Measurements from ENCODE around the gene WNT1. TPM values are rescaled to one million over a fixed set of nuclear protein-coding genes. Genes with fewer than 3 reads are reported as not detected.

The WNT1 gene
- total and polyA plus RNA-seq, 7 donors: not detected

- 15 to 23% (median 17%) methylated on average over 21 to 23 of the region's 23 CpGs for WGBS, 3 donors
- ATAC-seq (peak in 2 of 4 donors; percentile 13 to 21), DNase-seq (no peak)
- no peak overlapping the region for H3K27ac ChIP-seq
- no peaks in the 10 kb centered on the region for H3K9me3 ChIP-seq
- no peak for TF ChIP-seq CTCF (IDR thresholded peaks at IDR 0.05)
- no peaks in the 10 kb centered on the region for H3K36me3 ChIP-seq (ENCODE audit: insufficient read depth in 1 of 2, low read depth in 1 of 2)
- H3K27me3 ChIP-seq (ENCODE audit: insufficient read depth in 3 of 3, low read length in 2 of 3): peaks cover 0 to 85% (median 34%) of the 10 kb centered on the region in 3 donors
- no peaks in the 10 kb centered on the region for H3K4me1 ChIP-seq
- no peak overlapping the region for H3K4me3 ChIP-seq
- intact Hi-C loops (cut with DNase I): no loop called here
These were observed 5.7 kb upstream of the WNT1 start for GRCh38 chr12:48972213-48972951.

DNA sequence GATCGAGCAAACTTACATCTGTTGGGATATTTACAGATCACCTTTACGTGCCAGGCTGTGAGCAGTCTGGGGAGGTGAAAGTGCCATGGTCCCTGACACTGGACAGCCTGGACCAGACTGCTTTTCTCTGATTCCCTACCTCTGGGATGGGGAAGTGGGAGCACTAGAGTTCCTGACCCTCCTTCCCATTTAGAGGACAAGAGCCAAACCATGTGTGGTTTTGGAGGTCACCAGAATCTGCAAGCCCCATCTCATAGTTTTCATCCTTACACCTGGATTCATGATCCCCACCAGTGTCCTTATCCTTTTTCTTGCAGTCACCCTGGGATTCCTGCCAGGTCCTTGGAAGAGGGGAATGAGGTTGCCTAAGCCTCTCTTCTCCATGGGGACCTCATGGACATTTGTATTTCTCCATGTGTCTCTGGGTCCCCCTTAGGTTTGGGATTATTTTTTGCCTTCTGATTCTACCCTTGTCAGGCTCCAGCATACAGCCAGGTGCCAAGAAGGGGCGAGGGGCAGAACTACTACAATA lies 5.1 kb upstream of the WNT1 start:
- H3K27me3 ChIP-seq (ENCODE audit: insufficient read depth in 3 of 3, low read length in 2 of 3): peaks cover 0 to 91% (median 34%) of the 10 kb centered on the region in 3 donors
- no peaks in the 10 kb centered on the region for H3K36me3 ChIP-seq (ENCODE audit: insufficient read depth in 1 of 2, low read depth in 1 of 2)
- H3K9me3 ChIP-seq: no peaks in the 10 kb centered on the region
- no peak overlapping the region for H3K4me3 ChIP-seq
- 19 to 37% (median 26%) methylated on average over 3 of the region's 3 CpGs for WGBS, 3 donors
- peaks cover under 1% of the 10 kb centered on the region for H3K4me1 ChIP-seq
- ATAC-seq (peak in 1 of 4 donors; percentile 26), DNase-seq (no peak)
- no peak for TF ChIP-seq CTCF (IDR thresholded peaks at IDR 0.05)
- intact Hi-C loops (cut with DNase I): no loop called here
- H3K27ac ChIP-seq: no peak overlapping the region

DNA sequence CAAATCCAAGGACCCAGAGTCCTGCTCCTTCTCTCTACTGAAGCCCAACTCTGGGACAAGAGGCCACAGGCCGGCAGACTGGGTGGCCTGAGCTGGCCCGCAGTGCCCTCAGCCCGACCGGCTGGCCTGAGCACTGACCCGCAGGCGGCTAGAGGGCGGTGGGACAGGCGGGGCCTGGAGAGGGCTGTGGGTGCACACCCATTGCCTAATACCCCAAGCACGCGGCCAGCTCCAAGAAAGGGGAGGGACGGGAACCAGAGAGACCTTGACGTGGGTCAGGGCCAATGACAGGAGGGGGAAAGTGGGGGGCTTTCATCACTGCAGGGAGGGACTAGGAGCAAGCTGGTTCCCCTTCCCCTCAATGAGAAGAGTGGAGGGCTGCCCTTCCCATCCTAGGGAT lies 4.6 kb upstream of the WNT1 start:
- Histone ChIP-seq H3K27me3 (ENCODE audit: insufficient read depth in 3 of 3, low read length in 2 of 3) (peaks cover 0 to 96% (median 39%) of the 10 kb centered on the region in 3 donors), H3K4me1 (peaks cover 6% of the 10 kb centered on the region), H3K9me3 (no peaks in the 10 kb centered on the region), H3K4me3 (no peak overlapping the region), H3K36me3 (ENCODE audit: insufficient read depth in 1 of 2, low read depth in 1 of 2) (no peaks in the 10 kb centered on the region), H3K27ac (no peak overlapping the region)
- 18 to 20% (median 18%) methylated on average over 12 of the region's 12 CpGs for WGBS, 3 donors
- intact Hi-C loops (cut with DNase I): no loop called here
- peak in 3 of 4 donors; percentile 38 to 60 (median 41) for ATAC-seq
- no peak for TF ChIP-seq CTCF (IDR thresholded peaks at IDR 0.05)
- peak; percentile 80 to 90 for DNase-seq

DNA sequence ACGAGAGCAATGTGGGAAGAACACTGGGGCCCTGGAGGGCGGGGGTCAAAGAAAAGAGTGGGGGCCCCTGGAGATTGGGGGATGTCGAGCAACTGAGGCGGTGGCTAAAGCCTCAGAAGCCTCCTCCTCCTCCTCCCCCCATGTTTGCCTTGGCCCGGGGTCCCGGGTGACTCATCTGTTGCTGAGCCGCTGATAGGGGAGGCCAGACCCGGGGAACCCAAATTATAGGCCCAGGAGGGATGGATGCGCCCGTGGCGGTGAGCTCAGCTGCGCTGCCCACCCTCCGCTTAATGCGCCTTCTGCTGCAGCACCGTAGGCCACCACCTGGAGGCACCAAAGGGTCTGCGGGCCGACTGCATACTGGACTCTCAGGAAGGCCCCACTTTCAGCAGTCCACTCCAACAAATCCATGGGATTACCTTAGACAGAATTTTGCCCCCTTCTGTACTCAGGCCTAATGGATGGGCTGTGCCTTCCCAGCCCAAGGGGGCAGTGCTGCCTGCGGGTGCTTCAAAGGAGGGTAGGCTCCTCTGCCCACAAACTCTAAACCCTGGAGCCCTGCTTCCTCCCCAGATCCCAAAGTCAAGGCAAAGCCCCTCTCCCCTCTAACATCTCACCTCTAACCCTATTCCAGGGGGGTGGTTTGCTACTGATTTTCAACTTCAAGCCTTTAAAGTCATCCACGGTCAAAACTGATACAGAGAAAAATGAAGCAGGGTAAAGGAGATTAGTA lies 4.0 kb upstream of the WNT1 start:
- DNase-seq (peak; percentile 78 to 85), ATAC-seq (peak in 3 of 4 donors; percentile 27 to 50 (median 47))
- Histone ChIP-seq H3K27me3 (ENCODE audit: insufficient read depth in 3 of 3, low read length in 2 of 3) (peaks cover 0 to 96% (median 43%) of the 10 kb centered on the region in 3 donors), H3K36me3 (ENCODE audit: insufficient read depth in 1 of 2, low read depth in 1 of 2) (no peaks in the 10 kb centered on the region), H3K4me3 (no peak overlapping the region), H3K27ac (no peak overlapping the region), H3K4me1 (peaks cover 11% of the 10 kb centered on the region), H3K9me3 (no peaks in the 10 kb centered on the region)
- peak; percentile 47 for TF ChIP-seq CTCF (IDR thresholded peaks at IDR 0.05)
- intact Hi-C loops (cut with DNase I): no loop called here
- WGBS, 3 donors: 22 to 33% (median 31%) methylated on average over 17 to 19 of the region's 19 CpGs
